Stimulated activated naive CD4-positive, alpha-beta T cell treated with Interleukin-2 at 50 U/mL for 16 hours (primary cell): ENCODE results near the gene LCNL1.

Experiments used
- DNase-seq: peaks from one replicate; lab custom pipeline; 2025; lab: John Stamatoyannopoulos, UW

The LCNL1 gene

DNA sequence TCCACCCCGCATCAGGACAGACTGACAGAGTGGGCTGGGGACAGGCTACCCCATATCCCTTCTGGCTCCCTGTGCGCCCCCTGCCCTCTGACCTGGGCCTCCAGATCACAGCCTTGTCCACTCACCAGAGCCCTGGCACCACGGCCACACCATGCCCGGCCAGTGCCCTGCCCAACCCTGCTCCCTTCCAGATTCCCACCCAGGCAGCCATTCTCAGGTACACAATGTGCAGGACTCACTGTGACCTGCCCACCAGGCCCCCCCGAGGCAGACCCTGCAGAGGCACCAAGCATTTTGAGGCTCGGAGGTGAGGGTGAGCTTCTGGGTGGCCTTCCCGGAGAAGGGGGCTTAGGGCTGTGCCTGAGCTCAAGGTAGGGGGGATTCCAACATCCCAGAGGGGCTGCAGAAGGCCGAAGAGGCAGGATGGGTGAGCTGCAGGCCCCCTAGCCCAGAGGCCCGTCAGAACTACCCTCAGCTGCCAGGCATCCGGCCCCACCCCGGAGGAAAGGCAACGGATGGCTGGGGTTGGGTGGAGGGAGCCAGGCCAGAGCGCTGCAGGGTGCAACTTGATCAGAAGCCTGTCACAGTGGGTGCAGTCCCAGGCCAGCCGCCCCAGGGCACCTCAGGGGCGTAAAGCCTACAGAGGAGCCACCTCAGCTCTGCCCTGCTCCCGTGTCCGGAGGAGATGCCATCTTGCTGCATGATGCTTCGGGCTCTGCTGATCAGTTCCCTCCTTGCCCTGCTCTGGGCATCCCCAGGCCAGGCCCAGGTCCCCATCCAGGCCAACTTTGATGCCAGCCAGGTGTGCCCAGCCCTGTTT, at the start of gene LCNL1:
Gene LCNL1, plus strand, starts transcription at position 762 of the 820 bp plus-strand sequence. CDS start 594 bp downstream, outside the sequence.
- DNase-seq, result no peak

DNA sequence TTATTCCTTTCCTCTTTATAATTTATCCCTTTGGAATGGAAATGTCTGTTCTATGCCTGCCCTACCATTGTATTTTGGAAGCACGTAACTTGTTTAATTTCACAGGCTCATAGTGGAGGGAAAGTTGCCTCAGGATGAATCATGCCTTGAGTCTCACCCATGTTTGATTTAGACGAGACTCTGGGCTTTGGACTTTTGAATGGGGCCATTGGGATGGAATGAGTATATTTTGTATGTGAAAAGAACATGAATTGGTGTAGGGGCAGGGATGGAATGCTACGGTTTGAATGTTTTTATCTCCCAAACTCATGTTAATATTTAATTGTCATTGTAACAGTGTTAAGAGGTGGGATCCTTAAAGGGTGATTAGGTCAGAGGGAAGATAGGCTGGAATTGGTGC, 48.5 kb upstream of the LCNL1 start:
- DNase-seq, result no peak

DNA sequence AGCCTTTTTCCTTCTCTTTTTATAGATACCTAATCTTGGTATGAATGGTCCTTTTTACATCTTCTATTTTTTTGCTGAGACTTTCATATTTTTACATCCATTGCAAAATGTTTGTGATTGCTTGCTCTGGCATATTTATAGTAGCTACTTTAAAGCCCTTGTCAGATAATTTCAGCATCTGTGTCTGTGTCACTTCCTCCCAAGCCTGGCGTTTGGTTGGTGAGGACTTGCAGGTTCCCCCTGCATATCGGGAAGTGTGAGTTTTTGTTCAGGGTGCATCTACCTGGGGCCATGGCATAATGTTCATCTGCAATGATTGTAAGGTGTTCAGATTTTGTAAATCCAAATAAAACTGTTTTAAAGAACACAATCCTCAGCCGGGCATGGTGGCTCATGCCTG, 47.1 kb upstream of the LCNL1 start:
- no peak for DNase-seq

DNA sequence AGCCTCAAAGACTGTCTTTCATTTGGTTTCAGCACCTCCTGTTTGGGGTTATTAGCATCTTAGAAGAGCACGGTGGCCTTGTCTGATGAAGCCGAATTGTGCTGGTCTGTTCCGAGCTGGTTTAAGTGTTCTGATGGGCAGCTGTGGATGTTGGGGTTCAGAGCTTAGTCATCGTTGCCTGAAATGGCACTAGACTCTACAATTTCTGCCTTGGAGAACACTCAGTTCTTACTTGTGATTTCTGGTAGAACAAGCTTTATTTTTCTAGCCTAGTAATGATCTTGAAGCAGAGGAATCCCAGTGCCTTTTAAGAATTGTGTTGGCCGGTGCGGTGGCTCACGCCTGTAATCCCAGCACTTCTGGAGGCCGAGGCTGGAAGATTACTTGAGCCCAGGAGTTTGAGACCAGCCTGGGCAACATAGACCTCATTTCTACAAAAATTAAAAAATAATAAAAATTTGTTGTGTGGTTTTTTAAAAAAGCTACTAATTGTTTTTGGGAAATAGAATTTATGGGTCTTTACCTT, 46.1 kb upstream of the LCNL1 start:
- no peak for DNase-seq

DNA sequence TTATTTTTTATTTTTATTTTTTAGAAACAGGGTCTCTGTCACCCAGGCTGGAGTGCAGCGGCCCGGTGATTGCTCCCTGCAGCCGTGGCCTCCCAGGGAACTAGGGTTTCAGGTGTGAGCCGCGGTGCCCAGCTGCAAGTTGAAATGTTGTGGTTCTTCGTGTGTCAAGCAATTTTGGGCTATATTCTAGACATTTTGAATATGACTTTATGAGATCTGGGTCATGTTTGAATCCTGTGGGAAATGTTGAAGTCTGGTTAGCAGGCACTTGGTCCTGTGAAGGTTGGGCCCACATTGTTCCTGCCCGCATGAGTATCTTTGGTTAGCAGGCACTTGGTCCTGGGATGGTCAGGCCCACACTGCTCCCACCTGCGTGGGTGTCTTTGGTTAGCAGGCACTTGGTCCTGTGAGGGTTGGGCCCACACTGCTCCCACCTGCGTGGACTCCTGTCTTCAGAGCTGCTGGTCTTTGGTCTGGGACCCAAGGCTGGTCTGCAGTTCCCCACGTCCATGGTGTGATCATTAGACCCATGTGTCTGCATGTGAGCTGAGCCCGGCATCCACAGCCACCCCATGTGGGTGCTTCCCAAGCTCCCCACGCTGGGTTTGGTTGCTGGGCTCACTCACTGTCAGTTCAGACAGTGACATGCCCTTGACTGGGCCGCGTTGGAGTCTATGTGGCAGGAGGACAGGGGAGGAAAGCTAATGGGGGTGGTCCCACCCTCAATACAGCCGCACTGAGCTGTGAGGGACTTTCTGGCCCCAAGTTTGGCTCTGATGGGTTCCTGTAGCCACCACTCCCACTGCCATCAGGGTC, 45.4 kb upstream of the LCNL1 start:
- DNase-seq, result no peak

DNA sequence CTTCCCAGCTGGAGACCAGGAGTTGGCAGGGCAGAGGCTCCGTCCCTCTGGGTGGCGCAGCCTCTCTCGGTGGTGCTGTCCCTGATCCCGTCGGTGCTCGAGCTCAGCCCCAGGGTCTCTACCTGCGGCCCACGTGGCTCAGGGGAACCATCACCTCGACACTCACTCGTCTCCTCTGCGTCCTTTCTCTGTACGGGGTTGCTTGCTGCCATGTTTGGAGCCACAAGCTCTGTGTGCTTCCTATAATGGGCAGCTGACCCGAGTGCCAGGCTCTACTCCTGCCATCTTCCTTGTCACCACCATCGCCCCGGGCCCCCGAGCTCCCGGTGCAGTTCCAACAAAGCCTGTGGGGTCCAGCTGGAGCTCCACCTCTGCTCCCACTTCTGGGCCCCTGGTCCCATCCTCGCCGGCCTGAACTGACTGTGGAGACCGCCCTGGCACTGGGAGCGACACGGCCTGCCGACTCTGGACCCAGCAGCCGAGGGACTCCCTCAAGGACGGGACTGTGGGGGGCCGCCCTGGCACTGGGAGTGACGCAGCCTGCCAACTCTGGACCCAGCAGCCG, 43.3 kb upstream of the LCNL1 start:
- no peak for DNase-seq

DNA sequence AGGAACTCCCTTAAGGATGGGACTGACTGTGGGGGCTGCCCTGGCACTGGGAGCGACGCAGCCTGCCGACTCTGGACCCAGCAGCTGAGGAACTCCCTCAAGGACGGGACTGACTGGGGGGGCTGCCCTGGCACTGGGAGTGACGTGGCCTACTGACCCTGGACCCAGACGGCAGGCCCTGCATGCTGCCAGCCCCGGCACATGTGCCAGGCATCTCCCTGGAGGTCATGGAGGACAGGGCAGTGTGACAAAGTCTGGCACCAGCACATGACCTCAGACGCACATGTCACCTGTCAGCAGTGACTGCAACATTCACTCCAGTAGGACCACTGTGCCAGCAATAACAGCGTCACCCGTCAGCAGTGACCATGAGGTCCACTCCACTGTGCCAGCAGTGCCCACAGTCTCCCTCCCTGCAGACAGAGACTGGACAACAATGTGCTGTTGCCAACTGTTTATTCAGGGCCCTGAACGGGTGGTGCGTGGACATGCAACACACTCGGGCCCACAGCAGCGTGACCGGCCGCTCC, 42.7 kb upstream of the LCNL1 start:
- no peak for DNase-seq

DNA sequence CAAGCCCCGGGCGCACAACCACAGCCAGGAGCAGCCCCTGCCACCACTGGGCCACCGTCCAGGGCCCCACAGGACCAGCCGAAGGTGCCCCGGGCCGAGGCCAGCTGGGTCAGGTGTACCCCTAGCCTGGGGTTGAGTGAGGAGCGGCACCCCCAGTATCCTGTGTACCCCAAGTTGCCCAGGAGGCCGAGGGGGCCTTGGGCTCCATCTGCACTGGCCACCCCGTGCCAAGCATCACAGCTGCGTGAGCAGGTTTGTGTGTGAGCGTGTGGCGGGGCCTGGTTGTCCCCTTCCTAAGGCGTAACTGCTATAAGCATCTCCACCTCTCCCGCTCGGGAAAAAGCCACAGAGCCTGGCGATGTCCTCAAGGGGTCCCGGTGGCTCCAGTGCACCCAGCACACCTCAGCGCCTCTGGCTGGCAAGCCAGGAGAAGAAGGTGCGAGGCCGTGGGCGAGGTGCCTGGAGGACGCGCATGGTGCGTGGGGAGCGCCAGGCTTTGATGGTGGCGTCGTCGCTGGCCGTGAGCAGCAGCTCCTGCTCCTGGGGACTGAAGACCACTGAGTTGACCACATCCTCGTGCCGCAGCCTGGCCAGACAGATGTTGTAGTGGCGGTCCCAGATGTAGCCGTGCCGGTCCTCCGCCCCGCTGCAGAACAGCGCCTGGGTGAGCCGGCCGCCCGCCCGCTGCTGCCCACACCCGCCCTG, 42.1 kb upstream of the LCNL1 start:
- DNase-seq, result no peak

DNA sequence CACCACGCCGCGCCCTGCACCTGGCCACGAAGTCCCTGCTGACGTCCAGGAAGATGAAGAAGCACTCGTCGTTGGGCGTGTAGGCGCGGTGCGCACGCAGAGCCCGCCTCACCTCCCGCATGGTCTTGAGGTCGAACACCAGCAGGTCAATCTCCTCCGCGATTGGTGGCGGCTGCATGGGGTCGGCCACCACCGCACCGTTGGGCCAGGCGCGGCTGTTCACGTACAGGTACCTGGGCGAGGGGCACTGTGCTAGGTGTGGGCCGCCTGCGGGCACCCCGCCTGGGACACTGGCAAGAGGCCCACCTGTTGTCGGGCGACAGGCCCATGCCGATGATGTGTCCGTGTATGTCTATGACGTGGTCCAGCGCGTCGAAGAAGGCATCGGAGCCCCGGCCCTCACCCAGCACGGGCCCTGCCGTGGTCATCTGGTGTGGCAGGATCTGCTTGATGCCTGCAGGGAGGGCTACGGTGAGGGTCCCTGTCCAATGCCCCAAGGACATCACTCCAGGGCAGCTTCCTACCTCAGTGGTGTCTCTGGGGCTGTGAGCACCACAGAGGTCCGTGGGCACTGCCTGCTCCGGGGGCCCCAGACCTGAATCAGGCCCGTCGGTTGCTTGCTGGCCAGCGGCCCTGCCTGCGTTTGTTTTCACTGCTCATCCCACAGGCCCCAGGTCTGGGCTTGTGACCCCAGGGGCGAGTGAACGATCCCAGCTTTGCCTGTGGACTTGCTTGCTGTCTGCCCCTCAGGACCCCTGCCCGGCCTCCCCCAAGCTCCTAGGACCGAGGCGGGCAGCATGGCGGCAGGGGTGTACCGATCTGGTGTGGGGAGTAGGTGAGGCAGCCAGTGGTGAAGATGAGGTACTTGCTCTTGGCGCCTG, 41.3 kb upstream of the LCNL1 start:
- DNase-seq, result no peak

DNA sequence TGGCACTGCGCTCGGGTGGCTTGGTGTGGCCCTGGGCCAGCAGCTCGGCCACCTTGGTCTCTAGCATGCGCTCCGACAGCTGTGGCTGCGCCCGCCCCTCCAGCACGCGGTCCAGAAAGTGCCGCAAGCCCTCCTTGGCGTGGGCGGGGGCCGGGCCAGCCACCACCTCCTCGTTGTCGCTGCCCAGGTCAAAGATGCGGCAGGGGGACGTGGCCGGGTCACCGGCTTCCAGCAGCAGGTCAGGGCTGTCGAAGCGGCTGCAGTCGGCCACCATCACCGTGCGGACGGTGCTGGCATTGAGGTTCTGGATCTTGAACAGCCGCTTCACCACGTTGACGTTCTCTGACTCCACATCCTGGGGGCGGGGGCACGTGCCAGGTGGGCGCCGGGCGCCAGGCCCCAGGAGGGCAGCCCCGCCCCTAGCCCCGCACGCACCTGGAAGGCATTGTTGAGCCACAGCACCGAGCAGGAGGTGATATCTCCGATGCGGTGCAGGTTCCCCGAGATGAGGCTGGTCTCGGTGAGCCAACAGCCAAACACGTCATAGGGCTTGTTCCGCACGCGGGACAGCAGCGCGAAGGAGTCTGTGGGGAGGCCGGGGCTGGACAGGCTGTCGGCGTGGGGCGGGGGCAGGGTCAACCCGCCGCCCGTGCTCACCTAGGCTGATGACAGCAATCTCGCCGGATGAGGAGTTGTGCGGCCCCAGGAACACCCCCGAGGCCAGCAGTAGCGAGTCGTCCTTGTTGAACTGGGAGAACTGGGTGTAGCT, 40.5 kb upstream of the LCNL1 start:
- DNase-seq, result no peak

DNA sequence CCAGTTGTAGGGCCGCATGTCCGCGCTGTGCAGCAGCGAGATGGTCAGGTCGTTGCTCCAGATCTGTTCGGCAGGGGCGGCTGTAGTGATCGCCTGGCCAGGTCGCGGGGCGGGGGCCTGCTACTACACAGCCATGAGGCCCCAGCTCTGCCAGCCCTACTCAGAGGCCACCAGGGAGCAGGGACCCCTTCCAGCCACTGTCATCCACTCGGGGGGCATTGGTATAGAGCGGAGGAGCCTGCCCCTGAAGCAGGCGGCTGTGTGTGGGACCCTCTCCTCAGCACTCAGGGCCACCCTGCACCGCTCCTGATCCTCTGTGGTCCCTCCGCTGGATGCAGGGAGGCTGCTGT, 39.9 kb upstream of the LCNL1 start:
- DNase-seq, result no peak

DNA sequence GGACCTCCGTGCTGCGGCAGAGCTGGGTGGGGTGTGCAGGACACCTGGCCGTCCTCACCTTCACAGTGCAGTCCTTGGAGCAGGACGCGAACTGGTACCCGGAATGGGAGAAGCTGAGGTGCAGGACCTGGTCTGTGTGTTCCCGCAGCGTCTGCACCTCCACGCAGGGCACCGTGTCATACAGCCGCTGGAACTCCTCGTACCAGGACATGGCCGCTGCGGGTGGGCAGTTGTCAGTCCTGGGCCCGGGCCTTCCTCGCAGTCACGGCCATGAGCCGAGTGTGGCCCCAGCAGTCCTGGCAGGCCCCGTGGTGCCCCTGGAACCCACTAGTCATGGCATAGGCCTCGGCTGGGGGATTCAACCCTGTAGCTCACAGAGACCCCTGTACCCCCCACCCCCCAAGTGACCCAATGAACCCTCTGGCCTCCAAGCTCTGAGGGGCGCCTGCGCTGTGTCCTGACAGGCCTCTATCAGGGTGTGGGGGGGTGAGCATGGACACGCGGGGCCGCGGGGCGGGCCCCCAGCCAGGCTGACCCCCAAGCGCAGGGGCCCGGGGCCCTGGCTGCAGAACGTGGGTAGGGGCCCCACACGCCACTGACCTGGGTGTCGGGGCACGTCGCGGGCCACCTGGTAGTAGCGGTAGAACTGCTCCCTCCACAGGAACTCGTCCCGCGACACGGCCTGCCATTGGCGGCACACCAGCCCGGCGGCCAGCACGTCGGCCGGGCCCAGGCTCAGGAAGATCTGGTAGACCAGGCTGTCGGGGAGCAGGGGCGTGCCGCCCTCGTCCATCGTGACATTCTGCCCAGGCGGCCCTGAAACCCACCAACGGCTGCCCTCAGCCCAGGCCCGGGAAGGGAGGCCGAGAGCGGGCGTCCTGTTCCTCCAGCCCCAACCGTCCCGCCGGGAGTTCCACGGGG, 39.2 kb upstream of the LCNL1 start:
- DNase-seq, result peak; percentile 20

DNA sequence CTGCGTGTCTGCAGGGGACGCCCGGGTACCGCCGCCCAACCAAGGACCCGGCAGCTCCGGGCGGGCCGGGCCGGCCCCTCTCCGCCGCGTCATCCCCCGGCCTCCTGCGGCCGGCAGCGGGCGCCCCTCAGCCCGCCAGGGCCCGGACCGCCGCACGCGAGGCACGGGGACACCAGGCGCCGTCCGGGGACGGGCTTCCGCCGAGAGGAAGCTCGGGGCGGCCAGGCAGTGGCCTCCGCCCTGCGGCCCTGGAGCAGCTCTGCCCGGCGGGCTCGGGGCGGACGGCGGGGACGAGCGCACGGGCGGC, 38.6 kb upstream of the LCNL1 start:
- no peak for DNase-seq

DNA sequence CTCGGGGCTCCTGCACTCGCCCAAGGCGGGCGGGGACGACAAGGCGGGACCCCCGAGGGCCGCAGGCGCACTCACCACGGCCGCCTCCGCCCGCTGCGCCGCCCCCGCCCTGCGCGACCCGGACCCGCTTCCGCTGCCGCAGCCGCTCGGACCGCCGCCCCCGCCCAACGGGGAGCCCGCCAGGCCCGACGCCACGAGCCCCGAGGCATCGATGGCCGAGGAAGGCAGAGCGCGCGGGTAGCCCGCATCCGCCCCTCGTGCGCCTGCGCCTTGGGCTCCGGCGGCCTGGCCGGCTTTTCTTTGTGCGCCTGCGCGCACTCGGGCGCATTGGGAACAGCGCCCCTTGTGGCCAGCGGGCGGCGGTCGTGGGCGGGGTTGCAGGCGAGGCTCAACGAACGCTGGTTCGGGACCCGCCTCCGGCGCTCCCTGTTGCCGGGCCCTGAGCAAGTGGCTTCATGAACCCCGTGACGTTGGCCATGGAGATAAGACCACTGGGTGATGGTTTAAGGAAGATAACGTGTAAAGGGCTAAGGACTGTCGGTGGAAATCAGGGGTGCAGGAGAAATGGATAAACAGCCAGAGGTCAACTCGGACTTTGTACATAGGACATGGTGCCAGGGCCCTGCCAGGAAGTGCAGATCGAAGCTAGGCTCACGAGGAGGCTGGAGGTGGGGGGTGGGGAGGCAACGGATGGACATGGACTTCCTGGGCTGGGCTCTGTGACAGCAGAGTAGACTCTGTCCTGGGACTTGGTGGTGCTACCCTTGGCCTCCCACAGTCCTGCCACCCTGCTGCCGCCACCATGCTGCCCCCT, 38.1 kb upstream of the LCNL1 start, which contains the start of the genes C8G and FBXW5:
Gene C8G, plus strand, starts transcription at position 725 of the 814 bp plus-strand sequence. Its CDS starts 78 bp downstream, at position 803.
Gene FBXW5, minus strand, starts transcription at position 220 of the 814 bp plus-strand sequence. CDS start 655 bp downstream, outside the sequence.
- DNase-seq, result peak; percentile 91

DNA sequence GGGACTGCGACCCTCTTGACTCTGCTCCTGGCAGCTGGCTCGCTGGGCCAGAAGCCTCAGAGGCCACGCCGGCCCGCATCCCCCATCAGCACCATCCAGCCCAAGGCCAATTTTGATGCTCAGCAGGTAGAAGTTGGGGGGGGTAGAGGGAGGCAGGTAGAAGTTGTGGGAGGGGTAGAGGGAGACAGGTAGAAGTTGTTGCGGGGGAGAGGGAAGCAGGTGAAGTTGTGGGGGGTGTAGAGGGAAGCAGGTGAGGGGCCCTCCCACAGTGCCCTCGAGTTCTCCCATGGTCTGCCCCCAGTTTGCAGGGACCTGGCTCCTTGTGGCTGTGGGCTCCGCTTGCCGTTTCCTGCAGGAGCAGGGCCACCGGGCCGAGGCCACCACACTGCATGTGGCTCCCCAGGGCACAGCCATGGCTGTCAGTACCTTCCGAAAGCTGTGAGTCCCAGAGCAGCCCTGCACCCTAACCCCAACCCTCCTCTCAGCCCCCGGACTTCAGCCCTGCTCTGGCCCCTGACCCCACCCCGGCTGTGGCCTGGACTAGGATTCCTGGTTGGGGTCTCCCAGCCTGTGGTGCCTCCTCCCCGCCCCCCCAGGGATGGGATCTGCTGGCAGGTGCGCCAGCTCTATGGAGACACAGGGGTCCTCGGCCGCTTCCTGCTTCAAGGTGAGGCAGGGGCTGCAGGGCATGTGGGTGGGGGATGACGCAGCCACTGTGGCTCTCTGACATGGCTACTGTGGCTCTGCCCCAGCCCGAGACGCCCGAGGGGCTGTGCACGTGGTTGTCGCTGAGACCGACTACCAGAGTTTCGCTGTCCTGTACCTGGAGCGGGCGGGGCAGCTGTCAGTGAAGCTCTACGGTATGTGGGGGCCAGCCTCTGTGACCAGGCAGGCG, 37.2 kb upstream of the LCNL1 start:
- no peak for DNase-seq

DNA sequence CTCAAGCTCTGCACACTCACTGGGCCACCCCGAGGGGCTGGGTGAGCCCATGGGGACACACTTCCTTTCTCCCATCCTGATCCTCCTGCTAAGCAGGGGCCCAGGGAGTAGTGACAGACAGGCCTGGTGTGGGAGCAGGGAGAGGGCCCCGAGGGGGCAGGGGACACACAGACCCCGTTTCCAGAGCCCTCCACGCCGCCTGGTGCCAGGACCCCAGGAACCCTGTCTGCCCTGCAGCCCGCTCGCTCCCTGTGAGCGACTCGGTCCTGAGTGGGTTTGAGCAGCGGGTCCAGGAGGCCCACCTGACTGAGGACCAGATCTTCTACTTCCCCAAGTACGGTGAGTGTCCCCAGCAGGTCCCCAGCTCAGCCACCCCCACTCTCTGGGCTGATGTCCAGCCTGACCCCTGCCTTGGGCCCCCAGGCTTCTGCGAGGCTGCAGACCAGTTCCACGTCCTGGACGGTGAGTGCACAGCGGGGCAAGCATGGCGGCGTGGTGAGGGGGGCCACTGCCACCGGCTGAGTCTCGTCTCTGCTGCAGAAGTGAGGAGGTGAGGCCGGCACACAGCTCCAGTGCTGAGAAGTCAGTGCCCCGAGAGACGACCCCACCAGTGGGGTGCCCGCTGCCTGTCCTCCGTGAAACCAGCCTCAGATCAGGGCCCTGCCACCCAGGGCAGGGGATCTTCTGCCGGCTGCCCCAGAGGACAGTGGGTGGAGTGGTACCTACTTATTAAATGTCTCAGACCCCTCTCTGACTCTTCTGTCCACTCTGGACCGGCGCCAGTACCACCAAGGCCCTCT, 36.4 kb upstream of the LCNL1 start:
- DNase-seq, result no peak
